Activated naive CD4-positive, alpha-beta T cell treated with anti-CD3 and anti-CD28 coated beads, Interleukin-2, amount 50 U/mL, for 24 hours (primary cell): ENCODE results near the gene ABCA1.

ENCODE experiments used
- H3K27ac Mint-ChIP-seq: one replicate; pipeline ENCODE4 v1.8.0; 2021; ENCODE audit warnings: mild to moderate bottlenecking, mixed read lengths
- H3K27me3 Mint-ChIP-seq: one replicate; pipeline ENCODE4 v1.8.0; 2021; ENCODE audit warnings: mixed read lengths
- H3K36me3 Mint-ChIP-seq: one replicate; pipeline ENCODE4 v1.8.0; 2021; ENCODE audit warnings: mixed read lengths
- H3K4me1 Mint-ChIP-seq: one replicate; pipeline ENCODE4 v1.8.0; 2021; ENCODE audit warnings: mixed read lengths
- H3K4me3 Mint-ChIP-seq: one replicate; pipeline ENCODE4 v1.8.0; 2021; ENCODE audit warnings: mild to moderate bottlenecking, mixed read lengths
- H3K9me3 Mint-ChIP-seq: one replicate; pipeline ENCODE4 v1.8.0; 2021; ENCODE audit warnings: mixed read lengths

The ABCA1 gene

DNA sequence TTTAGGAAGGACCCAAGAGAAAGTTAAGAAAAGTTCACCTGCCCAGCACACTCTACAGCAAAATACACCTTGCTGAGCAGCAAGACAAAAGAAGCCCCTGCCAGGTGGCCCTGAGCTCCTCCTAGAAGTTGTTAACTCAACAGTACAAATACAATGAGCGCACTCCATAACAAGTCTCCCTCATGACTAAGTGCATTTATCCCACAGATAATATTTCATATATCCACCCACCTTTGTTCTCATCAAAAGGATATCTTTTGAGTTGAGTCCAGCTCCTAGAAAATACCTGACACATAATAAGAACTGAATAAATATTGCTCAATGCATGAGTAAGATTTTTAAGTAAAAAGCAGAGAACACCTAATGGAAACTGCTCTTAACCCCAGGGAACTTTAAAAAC is 73.3 kb downstream of the ABCA1 start:
- no peaks in the 10 kb centered on the region for H3K9me3 Mint-ChIP-seq
- H3K36me3 Mint-ChIP-seq = peaks cover 15% of the 10 kb centered on the region
- no peaks in the 10 kb centered on the region for H3K4me1 Mint-ChIP-seq
- H3K27ac Mint-ChIP-seq = no peak overlapping the region
- H3K27me3 Mint-ChIP-seq = no peaks in the 10 kb centered on the region
- no peak overlapping the region for H3K4me3 Mint-ChIP-seq

DNA sequence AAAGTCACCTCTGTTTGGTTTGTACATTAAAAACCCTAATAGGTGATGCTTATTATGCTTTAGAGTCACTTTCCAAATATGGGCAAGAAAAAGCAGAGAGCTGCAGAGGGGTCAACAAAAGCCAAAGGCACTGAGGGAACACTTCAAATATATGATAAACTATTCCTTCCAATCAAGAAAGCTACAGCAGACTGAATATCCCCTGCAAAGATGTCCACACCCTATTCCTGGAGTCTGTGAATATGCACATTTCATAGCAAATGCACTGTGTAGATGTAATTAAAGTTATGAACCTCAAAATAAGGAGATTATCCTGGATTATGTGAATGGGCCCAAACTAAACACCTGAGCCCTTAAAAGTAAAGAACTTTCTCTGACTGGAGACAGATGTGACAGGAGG is 74.3 kb downstream of the ABCA1 start:
- Mint-ChIP-seq H3K36me3 (peaks cover 15% of the 10 kb centered on the region), H3K27ac (no peak overlapping the region)

DNA sequence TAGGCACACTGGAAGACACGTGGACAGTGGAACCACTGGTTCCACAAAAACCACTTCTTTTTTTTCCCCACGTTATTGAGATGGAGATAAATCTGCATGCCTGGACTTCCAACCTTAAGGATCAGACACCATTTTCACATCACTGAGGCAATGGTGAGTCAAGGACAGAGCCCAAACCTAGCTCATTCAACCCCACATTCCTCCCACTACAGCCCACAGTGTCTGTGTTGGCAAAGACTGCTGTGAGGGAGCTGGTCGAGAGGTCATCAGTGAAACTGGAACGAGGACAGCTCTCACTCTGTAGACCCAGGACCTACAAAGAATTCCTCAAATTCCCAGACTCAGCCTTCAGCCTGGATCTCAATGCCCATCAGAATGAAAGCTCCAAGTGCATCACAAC is 74.8 kb downstream of the ABCA1 start:
- Mint-ChIP-seq H3K27ac (no peak overlapping the region), H3K4me1 (no peaks in the 10 kb centered on the region), H3K9me3 (no peaks in the 10 kb centered on the region), H3K36me3 (peaks cover 15% of the 10 kb centered on the region), H3K27me3 (no peaks in the 10 kb centered on the region), H3K4me3 (no peak overlapping the region)

More for the DNA sequence above, 74.3 kb downstream of the ABCA1 start:
- no peak overlapping the region for H3K4me3 Mint-ChIP-seq
- H3K9me3 Mint-ChIP-seq = no peaks in the 10 kb centered on the region
- H3K27me3 Mint-ChIP-seq = no peaks in the 10 kb centered on the region
- no peaks in the 10 kb centered on the region for H3K4me1 Mint-ChIP-seq

DNA sequence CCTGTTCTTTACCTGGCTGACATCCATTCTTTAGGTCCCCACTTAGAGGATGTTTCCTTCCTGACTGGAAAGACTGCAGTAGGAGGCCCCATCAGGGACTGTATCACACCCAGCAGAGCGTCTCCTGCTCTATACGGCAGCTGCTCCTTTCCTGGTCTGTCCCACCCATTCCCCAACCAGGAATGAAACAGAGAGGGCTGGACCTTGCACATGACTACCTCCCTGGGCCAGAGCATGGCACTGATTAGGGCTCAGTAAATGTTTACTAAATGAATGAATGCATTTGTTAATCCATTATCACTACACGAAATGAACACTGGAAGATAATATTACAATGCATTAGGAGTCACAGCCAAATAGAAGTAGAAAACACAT is 76.4 kb downstream of the ABCA1 start:
- Mint-ChIP-seq H3K36me3 (peaks cover 15% of the 10 kb centered on the region), H3K9me3 (no peaks in the 10 kb centered on the region), H3K4me3 (no peak overlapping the region), H3K4me1 (no peaks in the 10 kb centered on the region), H3K27me3 (no peaks in the 10 kb centered on the region), H3K27ac (no peak overlapping the region)

DNA sequence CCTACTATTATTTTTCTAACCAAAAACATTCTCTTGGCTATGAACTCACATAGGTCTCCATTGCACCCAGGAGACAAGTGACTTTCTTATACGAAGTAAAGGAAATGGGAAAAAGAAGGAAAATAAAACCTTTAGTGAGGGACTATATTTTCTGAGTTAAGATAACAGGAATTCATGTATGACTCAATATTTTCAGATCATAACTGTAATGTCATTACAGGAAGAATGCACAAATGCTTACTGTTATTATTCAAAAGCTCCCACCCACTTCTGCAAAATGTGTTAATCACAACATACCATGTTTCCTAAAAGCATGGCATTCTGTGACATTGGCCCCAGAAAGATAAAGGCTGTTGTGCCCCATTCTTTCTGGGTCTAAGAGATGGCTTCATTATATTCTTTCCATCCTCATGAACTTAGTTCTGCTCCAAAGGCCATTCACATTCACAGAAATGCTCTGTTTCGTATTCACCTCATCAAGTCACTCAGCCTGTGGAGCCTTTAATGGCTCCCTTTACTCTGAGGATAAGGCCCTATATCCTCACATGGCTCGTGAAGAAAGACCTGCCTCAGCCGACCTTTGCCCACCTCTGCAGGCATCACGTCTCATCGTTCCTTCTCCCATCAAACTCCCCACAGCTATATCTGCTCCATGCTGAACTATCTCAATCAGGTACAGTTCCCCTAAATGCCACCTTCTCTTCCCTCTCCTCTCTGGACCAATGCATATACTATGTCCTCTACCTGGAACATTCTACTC is 77.0 kb downstream of the ABCA1 start:
- Mint-ChIP-seq H3K36me3 (peaks cover 12% of the 10 kb centered on the region), H3K27me3 (no peaks in the 10 kb centered on the region), H3K4me3 (no peak overlapping the region), H3K27ac (no peak overlapping the region), H3K4me1 (no peaks in the 10 kb centered on the region), H3K9me3 (no peaks in the 10 kb centered on the region)

DNA sequence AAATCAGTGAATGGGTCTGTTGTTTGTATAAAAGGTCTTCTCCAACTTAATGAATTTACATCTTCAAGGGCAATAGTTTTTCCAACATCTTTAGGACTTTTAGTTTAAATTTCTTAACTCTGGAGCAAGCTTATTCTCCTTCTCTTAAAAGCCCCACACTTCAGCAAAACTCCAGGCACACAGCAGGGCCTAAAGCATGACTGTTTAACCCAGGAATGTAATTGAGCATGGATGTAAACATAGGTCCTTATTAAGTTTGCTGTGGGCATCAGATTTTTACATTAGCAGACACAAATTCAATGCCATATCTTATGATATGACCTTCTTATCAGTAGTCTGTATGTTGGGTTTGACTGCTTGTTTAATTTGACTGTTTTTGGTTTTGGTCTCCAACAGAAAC is 78.9 kb downstream of the ABCA1 start:
- H3K9me3 Mint-ChIP-seq = no peaks in the 10 kb centered on the region
- no peaks in the 10 kb centered on the region for H3K4me1 Mint-ChIP-seq
- H3K27ac Mint-ChIP-seq = no peak overlapping the region
- H3K4me3 Mint-ChIP-seq = no peak overlapping the region
- H3K27me3 Mint-ChIP-seq = no peaks in the 10 kb centered on the region
- peaks cover 16% of the 10 kb centered on the region for H3K36me3 Mint-ChIP-seq

DNA sequence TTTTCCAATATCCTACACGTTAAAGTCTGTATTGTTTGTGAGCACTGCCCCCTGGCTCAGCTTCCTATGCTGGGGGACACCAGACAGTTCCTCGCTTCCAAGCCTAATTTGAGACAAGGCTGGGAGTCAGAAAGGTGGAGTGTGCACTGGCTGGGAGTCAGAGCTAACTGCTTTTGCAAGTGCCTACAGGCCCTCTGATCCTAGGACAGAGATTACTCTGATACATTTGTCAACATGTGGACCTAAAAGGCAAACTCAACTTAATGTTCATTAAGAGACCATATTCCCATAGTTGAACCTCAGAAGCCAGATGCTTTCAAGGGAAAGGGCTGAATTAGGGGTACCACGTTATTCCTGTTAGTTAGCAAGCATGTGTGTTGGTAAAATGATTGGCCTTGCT is 83.2 kb downstream of the ABCA1 start:
- Mint-ChIP-seq H3K9me3 (no peaks in the 10 kb centered on the region), H3K4me1 (no peaks in the 10 kb centered on the region), H3K36me3 (peaks cover 13% of the 10 kb centered on the region), H3K27me3 (no peaks in the 10 kb centered on the region), H3K4me3 (no peak overlapping the region), H3K27ac (no peak overlapping the region)

DNA sequence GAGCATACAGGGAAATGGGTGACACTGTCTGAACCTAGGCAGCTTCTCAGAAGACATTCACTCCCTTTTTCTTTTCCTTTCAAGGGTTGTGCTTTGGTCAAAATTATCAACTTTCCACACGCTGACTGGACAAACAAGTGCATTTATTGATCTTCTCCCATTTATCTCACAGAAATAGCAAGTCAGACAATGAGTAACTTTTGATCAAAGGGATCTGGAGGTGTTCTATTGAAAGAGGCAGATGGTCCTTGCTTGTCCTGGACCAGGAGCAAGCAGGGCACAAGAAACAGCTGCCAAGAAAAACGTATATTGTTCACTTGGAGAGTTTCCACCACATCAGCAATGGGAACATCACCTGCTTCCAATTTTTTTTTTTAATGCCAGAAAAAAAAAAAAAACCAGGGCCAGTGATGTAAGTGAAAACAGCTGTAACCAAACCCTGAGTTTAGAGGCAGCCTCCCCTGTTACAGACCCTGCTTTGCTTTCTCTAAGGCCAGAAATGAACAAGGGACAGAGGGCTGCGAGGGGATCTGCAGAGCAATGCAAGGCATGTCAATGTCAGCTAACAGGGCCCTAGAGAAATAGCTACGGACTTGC is 84.2 kb downstream of the ABCA1 start:
- H3K4me1 Mint-ChIP-seq = no peaks in the 10 kb centered on the region
- H3K27ac Mint-ChIP-seq = no peak overlapping the region
- no peaks in the 10 kb centered on the region for H3K27me3 Mint-ChIP-seq
- H3K9me3 Mint-ChIP-seq = no peaks in the 10 kb centered on the region
- H3K4me3 Mint-ChIP-seq = no peak overlapping the region
- H3K36me3 Mint-ChIP-seq = peaks cover 14% of the 10 kb centered on the region

DNA sequence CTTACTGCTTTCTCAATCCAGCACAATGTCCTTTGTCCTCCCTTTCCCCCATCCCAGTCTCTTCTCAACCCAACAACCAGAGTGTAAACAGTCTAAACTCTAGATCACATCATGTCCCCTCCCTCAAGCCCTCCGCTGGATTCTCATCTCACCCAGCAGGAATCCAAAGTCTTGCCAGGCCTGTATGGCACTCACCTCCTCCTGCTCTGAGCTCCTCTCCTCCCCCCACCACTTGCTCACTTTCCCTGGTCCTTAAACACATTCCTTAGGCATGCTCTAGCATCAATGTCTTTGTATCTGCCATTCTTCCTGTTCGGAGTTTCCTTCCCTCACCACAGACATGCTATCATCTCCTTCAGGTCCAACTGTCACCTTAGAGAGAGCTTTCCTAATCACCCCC is 85.3 kb downstream of the ABCA1 start:
- Mint-ChIP-seq H3K4me3 (no peak overlapping the region), H3K4me1 (no peaks in the 10 kb centered on the region), H3K27ac (no peak overlapping the region), H3K27me3 (no peaks in the 10 kb centered on the region), H3K36me3 (peaks cover 14% of the 10 kb centered on the region), H3K9me3 (no peaks in the 10 kb centered on the region)

DNA sequence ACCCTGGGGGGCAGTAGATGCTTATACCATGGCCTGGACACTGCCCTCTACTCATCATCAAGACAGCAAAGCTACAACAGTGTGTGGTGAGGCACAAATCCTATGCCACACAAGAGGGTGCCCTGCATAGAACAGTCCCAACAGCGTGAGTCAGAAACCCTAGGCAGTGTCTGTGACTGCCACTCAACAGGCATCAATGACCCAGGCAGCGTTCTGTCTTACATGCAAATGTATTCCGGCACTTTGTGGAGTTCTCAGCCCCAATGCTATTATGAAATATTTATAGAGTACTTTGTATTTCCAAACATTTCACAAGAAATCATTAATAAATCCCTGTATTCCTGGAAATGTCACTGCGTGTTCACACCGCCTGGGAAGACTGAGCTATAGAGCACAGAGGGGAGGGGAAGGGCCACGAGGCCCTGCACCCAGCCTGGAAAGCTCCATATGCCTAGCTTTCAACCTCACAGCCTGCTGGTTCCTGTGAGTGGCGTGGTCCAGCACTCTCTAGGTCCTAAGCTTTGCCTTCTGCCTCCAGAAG is 86.3 kb downstream of the ABCA1 start:
- peaks cover 10% of the 10 kb centered on the region for H3K4me1 Mint-ChIP-seq
- H3K4me3 Mint-ChIP-seq = no peak overlapping the region
- peaks cover 17% of the 10 kb centered on the region for H3K36me3 Mint-ChIP-seq
- H3K27ac Mint-ChIP-seq = no peak overlapping the region
- H3K27me3 Mint-ChIP-seq = no peaks in the 10 kb centered on the region
- no peaks in the 10 kb centered on the region for H3K9me3 Mint-ChIP-seq

DNA sequence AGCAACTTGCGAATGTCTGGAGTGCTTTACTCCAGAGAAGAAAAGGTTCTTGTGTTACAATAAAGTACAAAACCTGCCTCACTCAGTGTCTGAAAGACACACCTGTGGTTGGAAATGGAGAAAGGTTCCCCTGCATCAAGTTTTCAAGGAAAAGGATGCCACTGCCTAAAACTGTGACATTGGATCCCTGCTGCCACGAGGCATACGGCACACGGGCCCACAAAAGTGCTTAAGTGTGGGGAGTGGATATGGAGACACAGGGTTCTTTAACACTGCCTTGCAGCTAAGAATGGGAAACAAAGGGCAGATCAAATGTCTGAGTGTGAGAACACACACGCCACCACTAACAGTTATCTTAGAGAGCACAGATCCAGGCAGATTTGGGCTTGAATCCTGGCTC is 89.0 kb downstream of the ABCA1 start:
- Mint-ChIP-seq H3K9me3 (no peaks in the 10 kb centered on the region), H3K4me1 (peaks cover 17% of the 10 kb centered on the region)

DNA sequence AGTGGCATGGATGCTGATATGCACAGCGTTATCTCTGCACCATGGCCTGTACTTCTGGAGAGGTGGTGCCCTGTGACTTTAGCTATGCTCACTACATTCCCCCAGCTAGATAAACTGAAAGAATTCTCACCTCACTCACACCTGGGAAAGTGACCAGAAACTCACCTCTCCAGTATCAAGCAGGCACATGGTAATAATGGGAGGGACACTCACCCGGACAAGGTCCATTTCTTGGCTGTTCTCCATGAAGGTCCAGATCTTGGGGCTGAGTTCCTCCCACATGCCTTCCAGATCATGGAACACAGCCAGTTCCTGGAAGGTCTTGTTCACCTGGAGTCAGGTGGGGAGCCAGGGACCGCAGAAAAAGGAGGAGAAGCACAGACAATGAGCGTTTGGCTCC is 91.2 kb downstream of the ABCA1 start:
- H3K27ac Mint-ChIP-seq = no peak overlapping the region
- H3K9me3 Mint-ChIP-seq = no peaks in the 10 kb centered on the region
- no peak overlapping the region for H3K4me3 Mint-ChIP-seq

More for the DNA sequence above, 89.0 kb downstream of the ABCA1 start:
- peaks cover 10% of the 10 kb centered on the region for H3K36me3 Mint-ChIP-seq
- H3K27me3 Mint-ChIP-seq = no peaks in the 10 kb centered on the region
- H3K27ac Mint-ChIP-seq = no peak overlapping the region
- no peak overlapping the region for H3K4me3 Mint-ChIP-seq

DNA sequence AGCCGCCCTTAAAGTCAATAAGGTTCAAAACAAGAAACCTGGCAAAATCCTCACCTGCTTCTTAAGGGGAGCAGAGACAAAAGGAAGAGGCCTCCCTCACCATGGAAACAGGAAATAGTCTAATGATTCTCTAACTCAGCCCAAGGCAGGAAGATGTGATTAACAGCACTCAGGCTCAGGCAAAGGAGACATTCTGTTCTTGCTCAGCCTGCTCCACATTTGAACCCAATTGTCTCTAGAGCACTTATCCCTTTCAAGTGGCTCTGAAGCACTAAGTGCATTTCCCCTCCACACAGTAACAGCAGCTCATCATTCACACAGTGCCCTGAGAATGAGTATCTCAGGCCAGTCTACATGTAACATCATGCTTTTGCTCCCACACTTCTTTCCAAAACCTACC is 91.7 kb downstream of the ABCA1 start:
- H3K9me3 Mint-ChIP-seq = no peaks in the 10 kb centered on the region
- no peak overlapping the region for H3K27ac Mint-ChIP-seq
- no peaks in the 10 kb centered on the region for H3K27me3 Mint-ChIP-seq
- no peak overlapping the region for H3K4me3 Mint-ChIP-seq
- H3K36me3 Mint-ChIP-seq = peaks cover 8% of the 10 kb centered on the region
- H3K4me1 Mint-ChIP-seq = peaks cover 17% of the 10 kb centered on the region

More for the DNA sequence above, 91.2 kb downstream of the ABCA1 start:
- peaks cover 6% of the 10 kb centered on the region for H3K36me3 Mint-ChIP-seq
- H3K4me1 Mint-ChIP-seq = peaks cover 17% of the 10 kb centered on the region
- no peaks in the 10 kb centered on the region for H3K27me3 Mint-ChIP-seq

DNA sequence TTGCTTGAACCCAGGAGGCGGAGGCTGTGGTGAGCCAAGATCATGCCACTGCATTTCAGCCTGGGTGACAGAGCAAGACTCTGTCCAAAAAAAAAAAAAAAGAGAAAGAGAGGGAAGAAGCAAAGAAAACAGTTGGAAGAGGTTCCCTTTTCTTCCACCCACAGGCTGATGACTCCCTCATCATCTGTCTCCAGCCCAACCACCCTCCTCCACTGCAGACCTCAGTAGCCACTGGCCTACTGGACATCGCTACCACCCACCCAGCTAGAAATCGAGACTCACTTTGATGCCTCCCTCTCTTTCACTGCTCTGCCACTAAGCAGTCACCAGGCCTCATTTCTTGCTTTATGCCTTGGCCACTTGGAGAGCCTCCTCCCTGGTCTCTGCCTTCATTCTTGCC is 92.8 kb downstream of the ABCA1 start:
- H3K4me1 Mint-ChIP-seq = peaks cover 17% of the 10 kb centered on the region
- H3K27me3 Mint-ChIP-seq = no peaks in the 10 kb centered on the region
- H3K9me3 Mint-ChIP-seq = no peaks in the 10 kb centered on the region
- H3K4me3 Mint-ChIP-seq = no peak overlapping the region
- peaks cover 9% of the 10 kb centered on the region for H3K36me3 Mint-ChIP-seq
- H3K27ac Mint-ChIP-seq = no peak overlapping the region

DNA sequence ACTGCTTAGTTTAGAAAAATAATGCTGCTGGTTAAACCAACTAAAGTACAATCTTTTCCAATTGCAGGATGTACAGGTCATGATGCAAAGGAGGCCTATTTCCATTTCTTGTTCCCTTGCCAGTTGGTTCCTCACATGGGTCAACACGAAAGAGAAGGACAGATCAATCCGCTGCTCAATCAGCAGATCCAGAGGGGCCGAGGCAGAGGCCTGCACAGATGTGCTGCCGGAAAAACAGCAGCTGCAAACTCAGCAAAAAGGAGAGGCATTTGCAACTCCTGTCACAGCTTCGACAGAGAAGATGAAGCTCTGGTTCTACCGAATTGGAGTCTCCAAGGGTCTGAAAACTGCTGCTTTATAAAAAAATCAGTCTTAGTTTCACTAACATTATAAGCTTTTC is 94.3 kb downstream of the ABCA1 start:
- no peak overlapping the region for H3K27ac Mint-ChIP-seq
- peaks cover 12% of the 10 kb centered on the region for H3K36me3 Mint-ChIP-seq
- no peaks in the 10 kb centered on the region for H3K27me3 Mint-ChIP-seq
- H3K4me3 Mint-ChIP-seq = no peak overlapping the region
- no peaks in the 10 kb centered on the region for H3K9me3 Mint-ChIP-seq
- H3K4me1 Mint-ChIP-seq = peaks cover 17% of the 10 kb centered on the region

DNA sequence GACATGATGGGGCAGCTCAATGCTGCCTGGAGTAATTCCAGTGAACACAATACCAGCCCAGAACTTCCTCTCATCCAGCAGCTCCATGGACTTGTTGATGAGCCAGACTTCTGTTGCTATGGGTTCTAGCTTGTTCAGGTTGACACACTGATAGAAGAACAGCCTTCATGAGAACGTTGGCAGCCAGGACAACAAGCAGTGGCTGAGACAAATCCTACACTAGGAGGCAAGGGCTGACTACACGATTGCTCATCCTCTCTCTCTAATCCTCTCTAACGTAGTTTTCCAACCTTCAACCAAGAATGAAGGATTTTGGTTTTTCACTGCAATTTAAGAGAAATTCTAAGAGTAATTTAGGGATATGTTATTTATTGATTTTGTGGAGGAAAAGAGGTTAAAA is 96.3 kb downstream of the ABCA1 start:
- peaks cover 12% of the 10 kb centered on the region for H3K36me3 Mint-ChIP-seq
- peaks cover 8% of the 10 kb centered on the region for H3K4me1 Mint-ChIP-seq
- H3K4me3 Mint-ChIP-seq = no peak overlapping the region
- H3K27me3 Mint-ChIP-seq = no peaks in the 10 kb centered on the region
- H3K27ac Mint-ChIP-seq = no peak overlapping the region
- no peaks in the 10 kb centered on the region for H3K9me3 Mint-ChIP-seq
